GM12878 (cell line): ENCODE results near the gene SELE. TPM values are rescaled to one million over a fixed set of nuclear protein-coding genes. Genes with fewer than 3 reads are reported as not detected.

Experiments used
- CBFB ChIP-seq: IDR thresholded peaks from 2 replicates; pipeline ENCODE4 v1.6.1; 2016; ENCODE audit warnings: antibody characterized with exemption, low read depth
- CBX3 ChIP-seq: fragments of 200-600 bp; sonication (generic); IDR thresholded peaks from 2 replicates; pipeline ENCODE4 v1.6.1; 2016; ENCODE audit warnings: low read depth, borderline replicate concordance
- CREM ChIP-seq: IDR thresholded peaks from 2 replicates; pipeline ENCODE4 v1.6.1; 2014; ENCODE audit warnings: antibody characterized with exemption, low read depth
- CUX1 ChIP-seq: IDR thresholded peaks from 2 replicates; pipeline ENCODE4 v1.6.1; 2012; ENCODE audit warnings: improper control_type of control experiment, low read depth, low read length; ENCODE audit not compliant: insufficient replicate concordance
- NBN ChIP-seq: fragments of 450-650 bp; IDR thresholded peaks from 2 replicates; pipeline ENCODE4 v1.6.1; 2016
- SKIL ChIP-seq: fragments of 450-650 bp; IDR thresholded peaks from 2 replicates; pipeline ENCODE4 v1.6.1; 2017; ENCODE audit warnings: mild to moderate bottlenecking, low read depth, inconsistent platforms; ENCODE audit not compliant: poor library complexity, severe bottlenecking
- ZNF592 ChIP-seq: fragments of 450-650 bp; IDR thresholded peaks from 2 replicates; pipeline ENCODE4 v1.6.1; 2017; ENCODE audit warnings: mild to moderate bottlenecking, moderate library complexity
- polyA plus RNA-seq, 11 experiments: library from polyadenylated mRNA; depleted of rRNA in 4 of 11; unstranded in 6 of 11; stranded (reverse) in 5 of 11; fragments of >200 nt; fragmentation: Nextera tagmentation in 4 of 11; fragmentation: Illumina TruSeq in 1 of 11; extraction: Ambion mirVana in 4 of 11; extraction: Trizol in 1 of 11; gene quantifications; 1 replicate in 1 of 11; 2 replicates in 10 of 11; pipeline versions ENCODE4 v1.2.1 to v1.2.3, GENCODE V29; 2011 to 2016; ENCODE audit warnings: inconsistent platforms in 2 of 11, missing spikeins in 2 of 11, low read depth in 1 of 11
- total RNA-seq, 4 experiments: library from RNA; depleted of rRNA in 3 of 4; stranded (reverse); fragments of >200 nt in 3 of 4; fragmentation: Illumina TruSeq in 1 of 4; extraction: Trizol in 1 of 4; gene quantifications; 2 replicates each; pipeline versions ENCODE4 v1.2.1 to v1.2.3, GENCODE V29; 2013 to 2021
- TF ChIP-seq, protein P1 (sequence below): IDR thresholded peaks from 2 replicates; pipeline ENCODE4 v1.6.1; 2012; ENCODE audit warnings: low read depth, low read length, improper control_type of control experiment
- TF ChIP-seq, protein P2 (sequence below): IDR thresholded peaks from 2 replicates; pipeline ENCODE4 v1.6.1; 2012; ENCODE audit warnings: low read depth, low read length, improper control_type of control experiment

Gene SELE
- total and polyA plus RNA-seq, 10 of the 15 experiments (the other 5 are each of a cell fraction or from before 2014, with no cell fraction given), result not detected

GRCh38 chr1:169750041-169750440 is 16.2 kb upstream of the SELE start (continued):
- TF ChIP-seq ZNF592 (no peak), CBFB (no peak), CBX3 (no peak), CUX1 (no peak), NBN (no peak), CREM (no peak), SKIL (no peak)
- TF ChIP-seq, protein P1, sequence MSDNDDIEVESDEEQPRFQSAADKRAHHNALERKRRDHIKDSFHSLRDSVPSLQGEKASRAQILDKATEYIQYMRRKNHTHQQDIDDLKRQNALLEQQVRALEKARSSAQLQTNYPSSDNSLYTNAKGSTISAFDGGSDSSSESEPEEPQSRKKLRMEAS, result no peak
- TF ChIP-seq, protein P2, sequence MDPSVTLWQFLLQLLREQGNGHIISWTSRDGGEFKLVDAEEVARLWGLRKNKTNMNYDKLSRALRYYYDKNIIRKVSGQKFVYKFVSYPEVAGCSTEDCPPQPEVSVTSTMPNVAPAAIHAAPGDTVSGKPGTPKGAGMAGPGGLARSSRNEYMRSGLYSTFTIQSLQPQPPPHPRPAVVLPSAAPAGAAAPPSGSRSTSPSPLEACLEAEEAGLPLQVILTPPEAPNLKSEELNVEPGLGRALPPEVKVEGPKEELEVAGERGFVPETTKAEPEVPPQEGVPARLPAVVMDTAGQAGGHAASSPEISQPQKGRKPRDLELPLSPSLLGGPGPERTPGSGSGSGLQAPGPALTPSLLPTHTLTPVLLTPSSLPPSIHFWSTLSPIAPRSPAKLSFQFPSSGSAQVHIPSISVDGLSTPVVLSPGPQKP, result no peak
